Sigmoid colon (tissue), 7 donors: Measurements from ENCODE around the gene PSAT1. TPM values are rescaled to one million over a fixed set of nuclear protein-coding genes. Genes with fewer than 3 reads are reported as not detected.

Source experiments
- DNase-seq: peaks from one replicate; pipeline ENCODE4 v3.0.0-alpha.2; 2019
- H3K27ac ChIP-seq, 4 donors: fragments of 200-600 bp; sonication (generic); one replicate each; pipeline ENCODE4 v1.5.1; 2016 to 2019; ENCODE audit warnings: mild to moderate bottlenecking in 1 of 4
- H3K27me3 ChIP-seq, 3 donors: fragments of 200-600 bp; sonication (generic); one replicate each; pipeline ENCODE4 v1.5.1; 2019; ENCODE audit warnings: mild to moderate bottlenecking in 1 of 3
- H3K36me3 ChIP-seq, 4 donors: fragments of 200-600 bp; sonication (generic); one replicate each; pipeline ENCODE4 v1.5.1; 2016 to 2019
- H3K4me1 ChIP-seq, 4 donors: fragments of 200-600 bp; sonication (generic); one replicate each; pipeline ENCODE4 v1.5.1; 2017 to 2019
- H3K4me3 ChIP-seq, 4 donors: fragments of 200-600 bp; sonication (generic); one replicate each; pipeline ENCODE4 v1.5.1; 2017 to 2019; ENCODE audit warnings: mild to moderate bottlenecking in 2 of 4, moderate library complexity in 1 of 4
- H3K9me3 ChIP-seq, 4 donors: fragments of 200-600 bp in 3 of 4; sonication (generic) in 3 of 4; one replicate each; pipeline versions ENCODE4 v1.5.1 to v1.6.1; 2013 to 2019
- CTCF ChIP-seq, 4 experiments: fragments of 450-650 bp in 3 of 4; fragments of 200-600 bp in 1 of 4; IDR thresholded peaks; one replicate each; pipeline ENCODE4 v1.5.1; 2016 to 2019; ENCODE audit warnings: antibody characterized with exemption in 4 of 4, mild to moderate bottlenecking in 3 of 4, moderate library complexity in 2 of 4
- EP300 ChIP-seq, 4 donors: sonication (generic); formaldehyde crosslinking; IDR thresholded peaks; one replicate each; pipeline ENCODE4 v1.6.1; 2017; ENCODE audit warnings: antibody characterized with exemption in 4 of 4
- POLR2A ChIP-seq, 2 donors: fragments of 450-650 bp; IDR thresholded peaks; one replicate each; pipeline ENCODE4 v1.6.1; 2016; ENCODE audit warnings: antibody characterized with exemption in 2 of 2, mild to moderate bottlenecking in 2 of 2, moderate library complexity in 2 of 2
- POLR2AphosphoS5 ChIP-seq, 4 donors: sonication (generic); formaldehyde crosslinking; IDR thresholded peaks; one replicate each; pipeline ENCODE4 v1.6.1; 2017; ENCODE audit warnings: antibody characterized with exemption in 4 of 4
- WGBS, 2 donors: extraction: QIAGEN DNeasy Blood & Tissue Kit; methylation state at CpG; one replicate each; pipeline ENCODE4 v1.1.7; 2013; 5-methylcytosine and 5-hydroxymethylcytosine counted together
- intact Hi-C: fragments of 100-400 bp; cut with DNase I; formaldehyde crosslinking; loops from one replicate; pipeline ENCODE4 v1.15.1; 2023
- polyA plus RNA-seq, 3 donors: library from polyadenylated mRNA; stranded (reverse); fragments of 200-250 nt; gene quantifications; one replicate each; pipeline ENCODE4 v1.2.3, GENCODE V29; 2013
- total RNA-seq, 4 donors: library from RNA; depleted of rRNA; stranded (reverse); fragments of >200 nt; gene quantifications; one replicate each; pipeline ENCODE4 v1.1.0, GENCODE V29; 2016
- donor health status: healthy with polysubstance abuse.
- donor health status: Bipolar disorder and iron deficiency.
- donor health status: healthy.

The PSAT1 gene
- total and polyA plus RNA-seq, 7 donors = 1.2 to 34.4 (median 2.5) TPM

GRCh38 chr9:78309066-78309465 lies 12.1 kb downstream of the PSAT1 start:
- Histone ChIP-seq H3K4me1 (peaks cover 0 to 18% (median 2%) of the 10 kb centered on the region in 4 donors), H3K4me3 (no peak overlapping the region), H3K36me3 (no peaks in the 10 kb centered on the region), H3K9me3 (no peaks in the 10 kb centered on the region), H3K27ac (no peak overlapping the region), H3K27me3 (no peaks in the 10 kb centered on the region)
- intact Hi-C loops = no loop called here
- DNase-seq = no peak
- TF ChIP-seq POLR2A (IDR thresholded peaks at IDR 0.05) (no peak), CTCF (IDR thresholded peaks at IDR 0.05) (no peak), EP300 (IDR thresholded peaks at IDR 0.05) (no peak), POLR2AphosphoS5 (IDR thresholded peaks at IDR 0.05) (no peak)
- WGBS, 2 donors = 79 to 97% methylated on average over 6 of the region's 6 CpGs

GRCh38 chr9:78311075-78311474 lies 14.2 kb downstream of the PSAT1 start:
- TF ChIP-seq EP300 (IDR thresholded peaks at IDR 0.05) (no peak), CTCF (IDR thresholded peaks at IDR 0.05) (no peak), POLR2AphosphoS5 (IDR thresholded peaks at IDR 0.05) (no peak), POLR2A (IDR thresholded peaks at IDR 0.05) (no peak)
- H3K4me3 ChIP-seq = no peak overlapping the region
- no peaks in the 10 kb centered on the region for H3K27me3 ChIP-seq
- no peaks in the 10 kb centered on the region for H3K36me3 ChIP-seq
- H3K27ac ChIP-seq = no peak overlapping the region
- H3K4me1 ChIP-seq = peaks cover 0 to 28% (median 7%) of the 10 kb centered on the region in 4 donors
- intact Hi-C loops = no loop called here
- DNase-seq = no peak
- H3K9me3 ChIP-seq = no peaks in the 10 kb centered on the region
- WGBS, 2 donors = 95 to 98% methylated on average over 5 of the region's 5 CpGs

- H3K36me3 ChIP-seq = no peaks in the 10 kb centered on the region
- H3K27ac ChIP-seq = no peak overlapping the region
- intact Hi-C loops = no loop called here
- no peak for TF ChIP-seq EP300 (IDR thresholded peaks at IDR 0.05)
- no peak for TF ChIP-seq POLR2A (IDR thresholded peaks at IDR 0.05)
- no peak for TF ChIP-seq POLR2AphosphoS5 (IDR thresholded peaks at IDR 0.05)
- TF ChIP-seq CTCF (IDR thresholded peaks at IDR 0.05) = no peak
- no peak overlapping the region for H3K4me3 ChIP-seq
- 39 to 81% methylated on average over 9 of the region's 9 CpGs for WGBS, 2 donors
- DNase-seq = no peak
- no peaks in the 10 kb centered on the region for H3K9me3 ChIP-seq
- H3K27me3 ChIP-seq = no peaks in the 10 kb centered on the region
- H3K4me1 ChIP-seq = peaks cover 0 to 20% (median 5%) of the 10 kb centered on the region in 4 donors
Measured at GRCh38 chr9:78311886-78312524, 15.1 kb downstream of the PSAT1 start.

- Histone ChIP-seq H3K9me3 (no peaks in the 10 kb centered on the region), H3K36me3 (peaks cover 0 to 9% (median 0%) of the 10 kb centered on the region in 4 donors), H3K4me1 (peaks cover 0 to 10% (median 4%) of the 10 kb centered on the region in 4 donors), H3K27me3 (no peaks in the 10 kb centered on the region), H3K4me3 (no peak overlapping the region), H3K27ac (no peak overlapping the region)
- 95 to 96% methylated on average over 5 of the region's 5 CpGs for WGBS, 2 donors
- no peak for DNase-seq
- intact Hi-C loops = no loop called here
- TF ChIP-seq POLR2AphosphoS5 (IDR thresholded peaks at IDR 0.05) = no peak
- no peak for TF ChIP-seq EP300 (IDR thresholded peaks at IDR 0.05)
- TF ChIP-seq CTCF (IDR thresholded peaks at IDR 0.05) = no peak
- TF ChIP-seq POLR2A (IDR thresholded peaks at IDR 0.05) = no peak
Measured at GRCh38 chr9:78314550-78314949, 17.6 kb downstream of the PSAT1 start.
